PC-3 (cell line): ENCODE results near the gene AKAP6.

Experiments
- EZH2 ChIP-seq: fragments of 300-600 bp; sonication (generic); IDR thresholded peaks from one replicate; pipeline ENCODE4 v1.6.1; 2017; ENCODE audit warnings: antibody characterized with exemption, mild to moderate bottlenecking, low read length; ENCODE audit not compliant: unreplicated experiment
- TF ChIP-seq, protein P1 (sequence below): fragments of 300-600 bp; sonication (generic); conservative IDR thresholded peaks from 2 replicates; pipeline ENCODE4 v1.5.1; 2017; ENCODE audit warnings: antibody characterized with exemption, low read depth, mild to moderate bottlenecking, low read length

- TF ChIP-seq, protein P1, sequence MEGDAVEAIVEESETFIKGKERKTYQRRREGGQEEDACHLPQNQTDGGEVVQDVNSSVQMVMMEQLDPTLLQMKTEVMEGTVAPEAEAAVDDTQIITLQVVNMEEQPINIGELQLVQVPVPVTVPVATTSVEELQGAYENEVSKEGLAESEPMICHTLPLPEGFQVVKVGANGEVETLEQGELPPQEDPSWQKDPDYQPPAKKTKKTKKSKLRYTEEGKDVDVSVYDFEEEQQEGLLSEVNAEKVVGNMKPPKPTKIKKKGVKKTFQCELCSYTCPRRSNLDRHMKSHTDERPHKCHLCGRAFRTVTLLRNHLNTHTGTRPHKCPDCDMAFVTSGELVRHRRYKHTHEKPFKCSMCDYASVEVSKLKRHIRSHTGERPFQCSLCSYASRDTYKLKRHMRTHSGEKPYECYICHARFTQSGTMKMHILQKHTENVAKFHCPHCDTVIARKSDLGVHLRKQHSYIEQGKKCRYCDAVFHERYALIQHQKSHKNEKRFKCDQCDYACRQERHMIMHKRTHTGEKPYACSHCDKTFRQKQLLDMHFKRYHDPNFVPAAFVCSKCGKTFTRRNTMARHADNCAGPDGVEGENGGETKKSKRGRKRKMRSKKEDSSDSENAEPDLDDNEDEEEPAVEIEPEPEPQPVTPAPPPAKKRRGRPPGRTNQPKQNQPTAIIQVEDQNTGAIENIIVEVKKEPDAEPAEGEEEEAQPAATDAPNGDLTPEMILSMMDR: no peak
- TF ChIP-seq EZH2: no peak
Measured at GRCh38 chr14:32377046-32377646, 48.0 kb downstream of the AKAP6 start.
